ENCODE measurements around the gene HECA.

GRCh38 chr6:139166238-139166955 is 31.5 kb downstream of the HECA start:
- no peak for TF ChIP-seq ZNF138 (CRISPR knock-in tag; conservative IDR thresholded peaks at IDR 0.05)
- TF ChIP-seq, protein P1, sequence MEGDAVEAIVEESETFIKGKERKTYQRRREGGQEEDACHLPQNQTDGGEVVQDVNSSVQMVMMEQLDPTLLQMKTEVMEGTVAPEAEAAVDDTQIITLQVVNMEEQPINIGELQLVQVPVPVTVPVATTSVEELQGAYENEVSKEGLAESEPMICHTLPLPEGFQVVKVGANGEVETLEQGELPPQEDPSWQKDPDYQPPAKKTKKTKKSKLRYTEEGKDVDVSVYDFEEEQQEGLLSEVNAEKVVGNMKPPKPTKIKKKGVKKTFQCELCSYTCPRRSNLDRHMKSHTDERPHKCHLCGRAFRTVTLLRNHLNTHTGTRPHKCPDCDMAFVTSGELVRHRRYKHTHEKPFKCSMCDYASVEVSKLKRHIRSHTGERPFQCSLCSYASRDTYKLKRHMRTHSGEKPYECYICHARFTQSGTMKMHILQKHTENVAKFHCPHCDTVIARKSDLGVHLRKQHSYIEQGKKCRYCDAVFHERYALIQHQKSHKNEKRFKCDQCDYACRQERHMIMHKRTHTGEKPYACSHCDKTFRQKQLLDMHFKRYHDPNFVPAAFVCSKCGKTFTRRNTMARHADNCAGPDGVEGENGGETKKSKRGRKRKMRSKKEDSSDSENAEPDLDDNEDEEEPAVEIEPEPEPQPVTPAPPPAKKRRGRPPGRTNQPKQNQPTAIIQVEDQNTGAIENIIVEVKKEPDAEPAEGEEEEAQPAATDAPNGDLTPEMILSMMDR (IDR thresholded peaks at IDR 0.05): no peak
- TF ChIP-seq, protein P2, sequence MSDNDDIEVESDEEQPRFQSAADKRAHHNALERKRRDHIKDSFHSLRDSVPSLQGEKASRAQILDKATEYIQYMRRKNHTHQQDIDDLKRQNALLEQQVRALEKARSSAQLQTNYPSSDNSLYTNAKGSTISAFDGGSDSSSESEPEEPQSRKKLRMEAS (CRISPR knock-in tag; IDR thresholded peaks at IDR 0.05): no peak
- TF ChIP-seq, protein P3, sequence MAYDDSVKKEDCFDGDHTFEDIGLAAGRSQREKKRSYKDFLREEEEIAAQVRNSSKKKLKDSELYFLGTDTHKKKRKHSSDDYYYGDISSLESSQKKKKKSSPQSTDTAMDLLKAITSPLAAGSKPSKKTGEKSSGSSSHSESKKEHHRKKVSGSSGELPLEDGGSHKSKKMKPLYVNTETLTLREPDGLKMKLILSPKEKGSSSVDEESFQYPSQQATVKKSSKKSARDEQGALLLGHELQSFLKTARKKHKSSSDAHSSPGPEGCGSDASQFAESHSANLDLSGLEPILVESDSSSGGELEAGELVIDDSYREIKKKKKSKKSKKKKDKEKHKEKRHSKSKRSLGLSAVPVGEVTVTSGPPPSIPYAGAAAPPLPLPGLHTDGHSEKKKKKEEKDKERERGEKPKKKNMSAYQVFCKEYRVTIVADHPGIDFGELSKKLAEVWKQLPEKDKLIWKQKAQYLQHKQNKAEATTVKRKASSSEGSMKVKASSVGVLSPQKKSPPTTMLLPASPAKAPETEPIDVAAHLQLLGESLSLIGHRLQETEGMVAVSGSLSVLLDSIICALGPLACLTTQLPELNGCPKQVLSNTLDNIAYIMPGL (CRISPR knock-in tag; IDR thresholded peaks at IDR 0.05): no peak
- no peak for TF ChIP-seq KAT7 (CRISPR knock-in tag; IDR thresholded peaks at IDR 0.05; ENCODE audit: borderline replicate concordance)
- no peak for TF ChIP-seq SP1 (CRISPR knock-in tag; conservative IDR thresholded peaks at IDR 0.05)
- TF ChIP-seq ZNF121 (CRISPR knock-in tag; IDR thresholded peaks at IDR 0.05): no peak
- no peak for TF ChIP-seq E2F4 (CRISPR knock-in tag; IDR thresholded peaks at IDR 0.05; ENCODE audit: borderline replicate concordance, low read depth)
- TF ChIP-seq ERG (CRISPR knock-in tag; IDR thresholded peaks at IDR 0.05): no peak
- no peak for TF ChIP-seq CREB1 (CRISPR knock-in tag; IDR thresholded peaks at IDR 0.05)
